Measurements from ENCODE around the gene MYO9B.
"Not testable (repeated sequence)": the region's sequence is repeated elsewhere in the genome, so short reads cannot be mapped to it uniquely, and the experiment has no call there.

The MYO9B gene

GRCh38 chr19:17185590-17185989 is 110.0 kb downstream of the MYO9B start:
- H3K4me3 ChIP-seq (ENCODE audit: low read depth in 1 of 5, low read length in 5 of 5) = no peak overlapping the region
- H3K27me3 ChIP-seq (ENCODE audit: control insufficient read depth in 5 of 5, insufficient read depth in 4 of 5, low read length in 5 of 5) = no peaks in the 10 kb centered on the region
- H3K4me1 ChIP-seq (ENCODE audit: control insufficient read depth in 5 of 5, insufficient read depth in 5 of 5, low read length in 5 of 5) = peaks cover 0 to 17% (median 5%) of the 10 kb centered on the region in 5 donors
- peaks cover 0 to 81% (median 69%) of the 10 kb centered on the region in 5 donors for H3K36me3 ChIP-seq (ENCODE audit: control insufficient read depth in 5 of 5, insufficient read depth in 5 of 5, low read length in 5 of 5)
- H3K9ac ChIP-seq (ENCODE audit: low read length in 5 of 5) = no peak overlapping the region
- no peaks in the 10 kb centered on the region for H3K9me3 ChIP-seq (ENCODE audit: control insufficient read depth in 5 of 5, low read length in 5 of 5)
- H3K27ac ChIP-seq (ENCODE audit: low read depth, low read length) = no peak overlapping the region

GRCh38 chr19:17191736-17192135 is 116.2 kb downstream of the MYO9B start:
- H3K36me3 ChIP-seq (ENCODE audit: control insufficient read depth in 5 of 5, insufficient read depth in 5 of 5, low read length in 5 of 5) = peaks cover 0 to 88% (median 77%) of the 10 kb centered on the region in 5 donors
- not testable (repeated sequence) for H3K9ac ChIP-seq (ENCODE audit: low read length in 5 of 5); H3K9me3 ChIP-seq (ENCODE audit: control insufficient read depth in 5 of 5, low read length in 5 of 5); H3K4me3 ChIP-seq (ENCODE audit: low read depth in 1 of 5, low read length in 5 of 5); H3K27ac ChIP-seq (ENCODE audit: low read depth, low read length); H3K4me1 ChIP-seq (ENCODE audit: control insufficient read depth in 5 of 5, insufficient read depth in 5 of 5, low read length in 5 of 5); H3K27me3 ChIP-seq (ENCODE audit: control insufficient read depth in 5 of 5, insufficient read depth in 4 of 5, low read length in 5 of 5)

- Histone ChIP-seq H3K36me3 (ENCODE audit: control insufficient read depth in 5 of 5, insufficient read depth in 5 of 5, low read length in 5 of 5) (peaks cover 0 to 87% (median 74%) of the 10 kb centered on the region in 5 donors), H3K27ac (ENCODE audit: low read depth, low read length) (no peak overlapping the region), H3K27me3 (ENCODE audit: control insufficient read depth in 5 of 5, insufficient read depth in 4 of 5, low read length in 5 of 5) (no peaks in the 10 kb centered on the region)
Measured at GRCh38 chr19:17192751-17193150, 117.2 kb downstream of the MYO9B start.

GRCh38 chr19:17194608-17195007 is 119.0 kb downstream of the MYO9B start:
- Histone ChIP-seq H3K36me3 (ENCODE audit: control insufficient read depth in 5 of 5, insufficient read depth in 5 of 5, low read length in 5 of 5) (peaks cover 0 to 82% (median 74%) of the 10 kb centered on the region in 5 donors), H3K4me3 (ENCODE audit: low read depth in 1 of 5, low read length in 5 of 5) (no peak overlapping the region), H3K27me3 (ENCODE audit: control insufficient read depth in 5 of 5, insufficient read depth in 4 of 5, low read length in 5 of 5) (no peaks in the 10 kb centered on the region), H3K9ac (ENCODE audit: low read length in 5 of 5) (no peak overlapping the region), H3K27ac (ENCODE audit: low read depth, low read length) (no peak overlapping the region), H3K9me3 (ENCODE audit: control insufficient read depth in 5 of 5, low read length in 5 of 5) (no peaks in the 10 kb centered on the region), H3K4me1 (ENCODE audit: control insufficient read depth in 5 of 5, insufficient read depth in 5 of 5, low read length in 5 of 5) (no peaks in the 10 kb centered on the region)

More at GRCh38 chr19:17192751-17193150, 117.2 kb downstream of the MYO9B start:
- Histone ChIP-seq H3K4me3 (ENCODE audit: low read depth in 1 of 5, low read length in 5 of 5) (no peak overlapping the region), H3K9ac (ENCODE audit: low read length in 5 of 5) (no peak overlapping the region), H3K9me3 (ENCODE audit: control insufficient read depth in 5 of 5, low read length in 5 of 5) (no peaks in the 10 kb centered on the region), H3K4me1 (ENCODE audit: control insufficient read depth in 5 of 5, insufficient read depth in 5 of 5, low read length in 5 of 5) (no peaks in the 10 kb centered on the region)

- no peak overlapping the region for H3K9ac ChIP-seq (ENCODE audit: low read length in 5 of 5)
- H3K27me3 ChIP-seq (ENCODE audit: control insufficient read depth in 5 of 5, insufficient read depth in 4 of 5, low read length in 5 of 5) = no peaks in the 10 kb centered on the region
- no peak overlapping the region for H3K4me3 ChIP-seq (ENCODE audit: low read depth in 1 of 5, low read length in 5 of 5)
- H3K9me3 ChIP-seq (ENCODE audit: control insufficient read depth in 5 of 5, low read length in 5 of 5) = no peaks in the 10 kb centered on the region
- H3K27ac ChIP-seq (ENCODE audit: low read depth, low read length) = no peak overlapping the region
- no peaks in the 10 kb centered on the region for H3K4me1 ChIP-seq (ENCODE audit: control insufficient read depth in 5 of 5, insufficient read depth in 5 of 5, low read length in 5 of 5)
- H3K36me3 ChIP-seq (ENCODE audit: control insufficient read depth in 5 of 5, insufficient read depth in 5 of 5, low read length in 5 of 5) = peaks cover 0 to 83% (median 73%) of the 10 kb centered on the region in 5 donors
Measured at GRCh38 chr19:17195106-17195505, 119.5 kb downstream of the MYO9B start.

DNA sequence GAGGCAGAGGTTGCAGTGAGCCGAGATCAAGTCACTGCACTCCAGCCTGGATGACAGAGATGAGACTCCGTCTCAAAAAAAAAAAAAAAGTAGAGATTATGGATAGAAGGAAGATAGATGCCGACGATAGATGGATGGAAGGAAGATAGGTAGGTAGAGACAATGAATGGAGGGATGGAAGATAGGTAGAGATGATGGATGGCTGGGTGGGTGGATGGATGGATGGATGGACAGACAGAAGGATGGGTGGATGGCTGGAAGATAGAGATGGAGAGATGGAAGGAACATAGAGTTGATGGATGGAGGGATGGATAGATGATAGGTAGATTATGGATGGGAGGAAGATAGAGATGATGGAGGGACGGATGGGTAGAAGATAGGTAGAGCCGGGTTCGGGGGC is 121.0 kb downstream of the MYO9B start:
- Histone ChIP-seq H3K4me1 (ENCODE audit: control insufficient read depth in 5 of 5, insufficient read depth in 5 of 5, low read length in 5 of 5) (no peaks in the 10 kb centered on the region), H3K36me3 (ENCODE audit: control insufficient read depth in 5 of 5, insufficient read depth in 5 of 5, low read length in 5 of 5) (peaks cover 0 to 83% (median 74%) of the 10 kb centered on the region in 5 donors), H3K27ac (ENCODE audit: low read depth, low read length) (no peak overlapping the region), H3K9me3 (ENCODE audit: control insufficient read depth in 5 of 5, low read length in 5 of 5) (no peaks in the 10 kb centered on the region), H3K27me3 (ENCODE audit: control insufficient read depth in 5 of 5, insufficient read depth in 4 of 5, low read length in 5 of 5) (no peaks in the 10 kb centered on the region), H3K4me3 (ENCODE audit: low read depth in 1 of 5, low read length in 5 of 5) (no peak overlapping the region), H3K9ac (ENCODE audit: low read length in 5 of 5) (no peak overlapping the region)

DNA sequence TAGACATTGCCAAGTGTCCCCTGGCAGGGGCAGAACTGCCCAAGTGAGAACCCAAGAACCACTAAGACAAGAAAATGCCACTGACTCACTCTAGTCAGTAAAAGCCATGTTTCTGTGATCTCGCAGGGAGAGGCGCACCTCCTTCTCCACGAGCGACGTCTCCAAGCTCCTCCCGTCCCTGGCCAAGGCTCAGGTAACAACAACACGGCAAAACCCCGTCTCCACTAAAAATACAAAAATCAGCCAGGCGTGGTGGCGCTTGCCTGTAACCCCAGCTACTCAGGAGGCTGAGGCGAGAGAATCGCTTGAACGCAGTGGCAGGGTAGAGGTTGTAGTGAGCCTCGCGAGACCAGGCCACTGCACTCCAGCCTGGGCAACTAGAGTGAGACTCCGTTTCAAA is 122.1 kb downstream of the MYO9B start:
- H3K4me1 ChIP-seq (ENCODE audit: control insufficient read depth in 5 of 5, insufficient read depth in 5 of 5, low read length in 5 of 5) = no peaks in the 10 kb centered on the region

GRCh38 chr19:17200408-17201079 is 125.0 kb downstream of the MYO9B start:
- Histone ChIP-seq H3K4me1 (ENCODE audit: control insufficient read depth in 5 of 5, insufficient read depth in 5 of 5, low read length in 5 of 5) (no peaks in the 10 kb centered on the region), H3K4me3 (ENCODE audit: low read depth in 1 of 5, low read length in 5 of 5) (no peak overlapping the region), H3K27me3 (ENCODE audit: control insufficient read depth in 5 of 5, insufficient read depth in 4 of 5, low read length in 5 of 5) (no peaks in the 10 kb centered on the region), H3K36me3 (ENCODE audit: control insufficient read depth in 5 of 5, insufficient read depth in 5 of 5, low read length in 5 of 5) (peaks cover 0 to 85% (median 68%) of the 10 kb centered on the region in 5 donors), H3K27ac (ENCODE audit: low read depth, low read length) (no peak overlapping the region), H3K9ac (ENCODE audit: low read length in 5 of 5) (no peak overlapping the region), H3K9me3 (ENCODE audit: control insufficient read depth in 5 of 5, low read length in 5 of 5) (no peaks in the 10 kb centered on the region)

More for the DNA sequence above, 122.1 kb downstream of the MYO9B start:
- H3K4me3 ChIP-seq (ENCODE audit: low read depth in 1 of 5, low read length in 5 of 5) = no peak overlapping the region
- no peak overlapping the region for H3K9ac ChIP-seq (ENCODE audit: low read length in 5 of 5)
- no peaks in the 10 kb centered on the region for H3K9me3 ChIP-seq (ENCODE audit: control insufficient read depth in 5 of 5, low read length in 5 of 5)
- H3K27ac ChIP-seq (ENCODE audit: low read depth, low read length) = no peak overlapping the region
- H3K27me3 ChIP-seq (ENCODE audit: control insufficient read depth in 5 of 5, insufficient read depth in 4 of 5, low read length in 5 of 5) = no peaks in the 10 kb centered on the region
- peaks cover 0 to 86% (median 77%) of the 10 kb centered on the region in 5 donors for H3K36me3 ChIP-seq (ENCODE audit: control insufficient read depth in 5 of 5, insufficient read depth in 5 of 5, low read length in 5 of 5)

- Histone ChIP-seq H3K27ac (ENCODE audit: low read depth, low read length) (no peak overlapping the region), H3K4me1 (ENCODE audit: control insufficient read depth in 5 of 5, insufficient read depth in 5 of 5, low read length in 5 of 5) (no peaks in the 10 kb centered on the region), H3K36me3 (ENCODE audit: control insufficient read depth in 5 of 5, insufficient read depth in 5 of 5, low read length in 5 of 5) (peaks cover 0 to 90% (median 76%) of the 10 kb centered on the region in 5 donors), H3K9me3 (ENCODE audit: control insufficient read depth in 5 of 5, low read length in 5 of 5) (no peaks in the 10 kb centered on the region), H3K9ac (ENCODE audit: low read length in 5 of 5) (no peak overlapping the region), H3K4me3 (ENCODE audit: low read depth in 1 of 5, low read length in 5 of 5) (no peak overlapping the region), H3K27me3 (ENCODE audit: control insufficient read depth in 5 of 5, insufficient read depth in 4 of 5, low read length in 5 of 5) (no peaks in the 10 kb centered on the region)
Measured at GRCh38 chr19:17202249-17202648, 126.7 kb downstream of the MYO9B start.

GRCh38 chr19:17202713-17203112 is 127.1 kb downstream of the MYO9B start:
- H3K36me3 ChIP-seq (ENCODE audit: control insufficient read depth in 5 of 5, insufficient read depth in 5 of 5, low read length in 5 of 5) = peaks cover 0 to 85% (median 71%) of the 10 kb centered on the region in 5 donors
- no peaks in the 10 kb centered on the region for H3K4me1 ChIP-seq (ENCODE audit: control insufficient read depth in 5 of 5, insufficient read depth in 5 of 5, low read length in 5 of 5)
- H3K27me3 ChIP-seq (ENCODE audit: control insufficient read depth in 5 of 5, insufficient read depth in 4 of 5, low read length in 5 of 5) = no peaks in the 10 kb centered on the region
- no peak overlapping the region for H3K27ac ChIP-seq (ENCODE audit: low read depth, low read length)
- no peak overlapping the region for H3K4me3 ChIP-seq (ENCODE audit: low read depth in 1 of 5, low read length in 5 of 5)
- no peak overlapping the region for H3K9ac ChIP-seq (ENCODE audit: low read length in 5 of 5)
- H3K9me3 ChIP-seq (ENCODE audit: control insufficient read depth in 5 of 5, low read length in 5 of 5) = no peaks in the 10 kb centered on the region

Measured in subcutaneous abdominal adipose tissue (tissue), 5 donors.